HG02763 (cell line): ENCODE measurements around the gene RRAGC.

Source experiments
- ATAC-seq: cut with Tn5 transposase; IDR thresholded peaks from one replicate; pipeline ENCODE4 v1.9.1; 2021; ENCODE audit warnings: mild to moderate bottlenecking, moderate library complexity; ENCODE audit not compliant: unreplicated experiment

Gene RRAGC

DNA sequence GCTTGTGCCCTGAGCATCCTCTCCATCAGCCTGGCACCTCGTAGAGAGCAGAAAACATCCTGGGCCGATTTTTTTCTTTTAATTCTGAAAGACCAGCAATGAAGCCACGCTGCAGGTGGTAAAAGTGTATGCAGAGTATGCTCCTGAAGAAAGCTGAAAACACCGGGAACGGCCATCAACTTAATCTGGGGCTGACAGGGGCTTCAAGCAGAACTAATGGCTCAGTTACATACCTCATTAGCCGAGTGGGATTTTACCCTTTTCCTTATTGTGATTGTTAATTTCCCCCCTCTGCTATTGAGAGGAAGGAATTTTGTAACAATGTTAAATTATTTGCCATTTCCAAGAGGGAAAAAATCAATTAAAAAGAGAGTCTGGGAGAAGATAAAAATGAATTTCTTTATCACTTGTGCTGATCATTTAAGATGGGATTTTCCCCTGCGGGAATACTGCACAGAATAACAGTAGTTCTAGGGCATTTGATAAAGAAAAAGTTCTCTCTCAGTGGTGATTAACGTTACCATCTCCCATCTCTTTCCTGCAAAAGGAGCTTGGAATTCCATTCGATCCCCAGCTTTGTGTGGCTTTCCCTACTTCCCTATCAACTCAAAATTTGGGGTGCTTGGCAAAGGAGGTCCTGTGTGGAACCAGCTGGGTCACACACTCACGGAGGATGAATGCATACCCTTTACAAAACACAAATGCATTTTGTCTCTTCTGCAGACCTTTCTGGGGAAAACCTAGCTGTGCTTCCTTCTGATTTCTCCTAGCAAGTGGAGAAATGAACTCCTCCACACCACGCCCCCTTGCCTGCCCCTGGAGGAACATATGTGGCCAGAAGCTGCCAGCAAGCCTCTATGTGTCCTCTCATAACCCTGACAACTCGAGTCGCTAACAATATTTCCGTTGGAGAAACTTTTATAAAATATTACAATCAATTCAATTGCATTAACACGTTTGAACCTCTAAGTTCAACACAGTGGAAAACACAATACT lies 70.9 kb downstream of the RRAGC start:
- no peak for ATAC-seq
